LNCaP clone FGC (cell line): ENCODE measurements around the gene RNF182.
A peak's percentile ranks its signal among the peaks of the same experiment; 100 is the strongest.

Experiments used
- DNase-seq: peaks from one replicate; pipeline ENCODE4 v3.0.0-alpha.2; 2011; ENCODE audit warnings: low read depth
- H3K4me3 ChIP-seq: 2 replicates; pipeline ENCODE4 v1.5.1; 2011; ENCODE audit warnings: mild to moderate bottlenecking, low read depth, low read length, control low read depth
- TF ChIP-seq, protein P1 (sequence below): IDR thresholded peaks from 2 replicates; pipeline ENCODE4 v1.5.1; 2012; ENCODE audit warnings: mild to moderate bottlenecking; ENCODE audit not compliant: control insufficient read depth, insufficient read depth; ENCODE audit errors: extremely low read depth

RNF182 gene

DNA sequence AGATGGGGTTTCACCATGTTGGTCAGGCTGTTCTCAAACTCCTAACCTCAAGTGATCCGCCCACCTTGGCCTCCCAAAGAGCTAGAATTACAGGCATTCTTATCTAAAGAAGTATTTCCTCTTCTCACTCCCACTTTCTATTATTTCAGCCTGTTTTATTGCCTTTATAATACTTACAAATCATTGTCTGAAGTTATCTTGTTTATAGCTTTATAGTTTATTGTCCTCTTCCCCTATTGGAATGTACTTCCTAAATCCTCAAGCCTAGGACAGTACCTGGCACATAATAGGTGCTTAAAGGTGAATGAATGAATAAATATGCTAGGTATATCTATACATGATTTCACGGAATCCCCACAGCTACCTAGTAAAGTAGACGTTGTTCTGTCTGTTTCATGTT, 37.8 kb upstream of the RNF182 start:
- TF ChIP-seq, protein P1, sequence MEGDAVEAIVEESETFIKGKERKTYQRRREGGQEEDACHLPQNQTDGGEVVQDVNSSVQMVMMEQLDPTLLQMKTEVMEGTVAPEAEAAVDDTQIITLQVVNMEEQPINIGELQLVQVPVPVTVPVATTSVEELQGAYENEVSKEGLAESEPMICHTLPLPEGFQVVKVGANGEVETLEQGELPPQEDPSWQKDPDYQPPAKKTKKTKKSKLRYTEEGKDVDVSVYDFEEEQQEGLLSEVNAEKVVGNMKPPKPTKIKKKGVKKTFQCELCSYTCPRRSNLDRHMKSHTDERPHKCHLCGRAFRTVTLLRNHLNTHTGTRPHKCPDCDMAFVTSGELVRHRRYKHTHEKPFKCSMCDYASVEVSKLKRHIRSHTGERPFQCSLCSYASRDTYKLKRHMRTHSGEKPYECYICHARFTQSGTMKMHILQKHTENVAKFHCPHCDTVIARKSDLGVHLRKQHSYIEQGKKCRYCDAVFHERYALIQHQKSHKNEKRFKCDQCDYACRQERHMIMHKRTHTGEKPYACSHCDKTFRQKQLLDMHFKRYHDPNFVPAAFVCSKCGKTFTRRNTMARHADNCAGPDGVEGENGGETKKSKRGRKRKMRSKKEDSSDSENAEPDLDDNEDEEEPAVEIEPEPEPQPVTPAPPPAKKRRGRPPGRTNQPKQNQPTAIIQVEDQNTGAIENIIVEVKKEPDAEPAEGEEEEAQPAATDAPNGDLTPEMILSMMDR, result no peak
- no peak overlapping the region for H3K4me3 ChIP-seq
- no peak for DNase-seq

DNA sequence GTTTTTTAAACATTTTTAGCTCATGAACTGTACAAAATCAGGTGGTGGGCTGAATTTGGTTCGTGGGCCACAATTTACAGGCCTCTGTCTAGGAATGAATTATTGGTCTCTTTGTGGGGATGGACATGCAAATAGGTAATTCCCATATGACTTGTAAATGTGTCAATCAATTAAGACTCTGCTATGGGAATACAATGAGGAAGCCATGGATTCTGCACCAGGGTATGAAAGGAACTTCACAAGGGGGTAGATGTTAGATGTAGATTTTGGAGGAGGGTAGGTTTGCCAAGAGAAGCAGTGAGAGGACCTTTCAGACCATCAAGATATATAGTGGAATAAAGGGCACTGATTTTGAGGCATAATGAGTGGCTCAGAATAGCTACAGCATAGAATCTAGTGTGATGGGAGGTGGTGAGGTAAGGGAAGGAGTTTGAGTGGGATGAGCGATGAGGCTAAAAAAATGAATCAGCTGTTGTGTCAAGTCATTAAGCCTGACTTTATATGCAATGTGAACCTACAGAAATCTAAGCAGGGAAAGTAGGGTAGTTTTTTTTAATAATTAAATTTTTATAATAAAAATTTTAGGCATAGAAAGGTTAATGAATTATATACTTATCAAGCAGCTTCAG, 32.6 kb upstream of the RNF182 start:
- no peak overlapping the region for H3K4me3 ChIP-seq
- DNase-seq, result no peak
- TF ChIP-seq, protein P1, result no peak

DNA sequence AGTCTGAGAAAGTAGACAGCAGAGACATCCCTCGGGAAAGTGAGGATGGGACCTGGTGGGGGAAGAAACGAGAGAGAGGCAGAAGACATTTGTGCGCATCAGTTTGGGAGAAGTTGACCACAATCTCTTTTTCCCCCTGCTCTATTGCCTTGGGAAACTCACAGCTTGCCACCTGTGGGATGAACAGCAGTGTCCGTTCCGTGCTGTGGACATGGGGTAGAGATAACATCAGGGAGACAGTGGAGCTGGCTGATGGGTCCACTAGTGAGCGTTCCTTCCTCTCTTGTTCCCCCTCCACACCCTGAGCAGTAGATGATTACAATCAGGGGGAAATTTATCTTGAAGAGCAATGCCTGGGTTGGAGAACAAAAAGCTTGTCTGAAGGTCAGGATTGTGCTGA, 21.8 kb upstream of the RNF182 start:
- DNase-seq, result no peak
- no peak overlapping the region for H3K4me3 ChIP-seq
- TF ChIP-seq, protein P1, result no peak

GRCh38 chr6:13903364-13903763, 21.4 kb upstream of the RNF182 start:
- H3K4me3 ChIP-seq, result no peak overlapping the region
- TF ChIP-seq, protein P1, result no peak
- no peak for DNase-seq

- no peak for DNase-seq
- TF ChIP-seq, protein P1, result no peak
- H3K4me3 ChIP-seq, result no peak overlapping the region
These were observed 17.8 kb upstream of the RNF182 start for GRCh38 chr6:13907001-13907350.

GRCh38 chr6:13907614-13908215, 17.0 kb upstream of the RNF182 start:
- DNase-seq, result no peak
- TF ChIP-seq, protein P1, result no peak
- H3K4me3 ChIP-seq, result no peak overlapping the region

GRCh38 chr6:13908955-13909381, 15.8 kb upstream of the RNF182 start:
- TF ChIP-seq, protein P1, result peak; percentile 73
- peak; percentile 64 for DNase-seq
- H3K4me3 ChIP-seq, result no peak overlapping the region
